Stimulated activated naive CD8-positive, alpha-beta T cell treated with anti-CD3 and anti-CD28 coated beads, Interleukin-15, amount 100 ng/mL, for 72 hours (primary cell): Measurements from ENCODE around the gene TANC1.

Experiments used
- ATAC-seq: fragments of 150-1000 bp; cut with Tn5 transposase; 2 replicates; pipeline ENCODE4 v1.10.0; 2021; ENCODE audit warnings: mild to moderate bottlenecking, moderate library complexity
- DNase-seq, 2 donors: peaks; one replicate each; pipeline ENCODE4 v3.0.0; 2021 to 2022
- H3K27ac Mint-ChIP-seq, 2 donors: one replicate each; pipeline ENCODE4 v1.8.0; 2022; ENCODE audit warnings: mild to moderate bottlenecking in 2 of 2, mixed read lengths in 2 of 2, moderate library complexity in 2 of 2
- H3K27me3 Mint-ChIP-seq: one replicate; pipeline ENCODE4 v1.8.0; 2022; ENCODE audit warnings: mixed read lengths
- H3K4me1 Mint-ChIP-seq: one replicate; pipeline ENCODE4 v1.8.0; 2022; ENCODE audit warnings: mild to moderate bottlenecking, mixed read lengths
- H3K4me3 Mint-ChIP-seq, 2 donors: one replicate each; pipeline ENCODE4 v1.8.0; 2022; ENCODE audit warnings: mild to moderate bottlenecking in 2 of 2, mixed read lengths in 2 of 2, moderate library complexity in 1 of 2
- H3K9me3 Mint-ChIP-seq, 2 donors: one replicate each; pipeline ENCODE4 v1.8.0; 2022; ENCODE audit warnings: mixed read lengths in 2 of 2

TANC1 gene

GRCh38 chr2:159160412-159160811, 192.0 kb downstream of the TANC1 start:
- Mint-ChIP-seq H3K27me3 (no peaks in the 10 kb centered on the region), H3K9me3 (no peaks in the 10 kb centered on the region), H3K4me1 (peaks cover 17% of the 10 kb centered on the region), H3K4me3 (no peak overlapping the region), H3K27ac (no peak overlapping the region)
- DNase-seq = no peak
- no peak for ATAC-seq

GRCh38 chr2:159160954-159161353, 192.5 kb downstream of the TANC1 start:
- no peak for DNase-seq
- peak; percentile 18 for ATAC-seq
- Mint-ChIP-seq H3K9me3 (no peaks in the 10 kb centered on the region), H3K4me3 (no peak overlapping the region), H3K27me3 (no peaks in the 10 kb centered on the region), H3K4me1 (peaks cover 17% of the 10 kb centered on the region), H3K27ac (peak overlapping the region in 1 of 2 donors; percentile 92)

GRCh38 chr2:159163930-159164329, 195.5 kb downstream of the TANC1 start:
- ATAC-seq (no peak), DNase-seq (no peak)
- H3K27me3 Mint-ChIP-seq = no peaks in the 10 kb centered on the region
- peaks cover 0 to 7% of the 10 kb centered on the region in 2 donors for H3K9me3 Mint-ChIP-seq
- no peak overlapping the region for H3K4me3 Mint-ChIP-seq
- peaks cover 8% of the 10 kb centered on the region for H3K4me1 Mint-ChIP-seq
- no peak overlapping the region for H3K27ac Mint-ChIP-seq

- ATAC-seq = no peak
Observed at GRCh38 chr2:159164457-159164911, 196.0 kb downstream of the TANC1 start.

GRCh38 chr2:159165048-159165447, 196.6 kb downstream of the TANC1 start:
- no peak overlapping the region for H3K4me3 Mint-ChIP-seq
- H3K9me3 Mint-ChIP-seq = peaks cover 0 to 7% of the 10 kb centered on the region in 2 donors
- H3K27ac Mint-ChIP-seq = no peak overlapping the region
- ATAC-seq (no peak), DNase-seq (no peak)
- no peaks in the 10 kb centered on the region for H3K27me3 Mint-ChIP-seq
- H3K4me1 Mint-ChIP-seq = peaks cover 8% of the 10 kb centered on the region

More at GRCh38 chr2:159164457-159164911, 196.0 kb downstream of the TANC1 start:
- DNase-seq = no peak
- peaks cover 8% of the 10 kb centered on the region for H3K4me1 Mint-ChIP-seq
- no peak overlapping the region for H3K4me3 Mint-ChIP-seq
- peaks cover 0 to 7% of the 10 kb centered on the region in 2 donors for H3K9me3 Mint-ChIP-seq
- no peaks in the 10 kb centered on the region for H3K27me3 Mint-ChIP-seq
- H3K27ac Mint-ChIP-seq = no peak overlapping the region

GRCh38 chr2:159168707-159169106, 200.3 kb downstream of the TANC1 start:
- Mint-ChIP-seq H3K9me3 (peaks cover 0 to 7% of the 10 kb centered on the region in 2 donors), H3K27me3 (no peaks in the 10 kb centered on the region), H3K27ac (no peak overlapping the region), H3K4me3 (no peak overlapping the region), H3K4me1 (no peaks in the 10 kb centered on the region)
- ATAC-seq = no peak
- no peak for DNase-seq

- H3K27me3 Mint-ChIP-seq = no peaks in the 10 kb centered on the region
- no peak for ATAC-seq
Observed at GRCh38 chr2:159169187-159169586, 200.7 kb downstream of the TANC1 start.

GRCh38 chr2:159172403-159172802, 204.0 kb downstream of the TANC1 start:
- Mint-ChIP-seq H3K27ac (no peak overlapping the region), H3K9me3 (peaks cover 0 to under 1% of the 10 kb centered on the region in 2 donors), H3K27me3 (no peaks in the 10 kb centered on the region), H3K4me3 (no peak overlapping the region), H3K4me1 (no peaks in the 10 kb centered on the region)
- DNase-seq (no peak), ATAC-seq (no peak)

More at GRCh38 chr2:159169187-159169586, 200.7 kb downstream of the TANC1 start:
- no peak for DNase-seq
- H3K9me3 Mint-ChIP-seq = peaks cover 0 to 7% of the 10 kb centered on the region in 2 donors
- H3K4me1 Mint-ChIP-seq = no peaks in the 10 kb centered on the region
- H3K27ac Mint-ChIP-seq = no peak overlapping the region
- H3K4me3 Mint-ChIP-seq = no peak overlapping the region

- no peak overlapping the region for H3K4me3 Mint-ChIP-seq
- DNase-seq (no peak), ATAC-seq (no peak)
- no peaks in the 10 kb centered on the region for H3K9me3 Mint-ChIP-seq
- H3K27ac Mint-ChIP-seq = no peak overlapping the region
- H3K27me3 Mint-ChIP-seq = no peaks in the 10 kb centered on the region
- no peaks in the 10 kb centered on the region for H3K4me1 Mint-ChIP-seq
Observed at GRCh38 chr2:159174759-159175158, 206.3 kb downstream of the TANC1 start.

- no peak overlapping the region for H3K27ac Mint-ChIP-seq
- no peak for ATAC-seq
Observed at GRCh38 chr2:159175182-159175581, 206.7 kb downstream of the TANC1 start.

GRCh38 chr2:159175927-159176326, 207.5 kb downstream of the TANC1 start:
- no peak overlapping the region for H3K27ac Mint-ChIP-seq
- H3K9me3 Mint-ChIP-seq = no peaks in the 10 kb centered on the region
- no peak overlapping the region for H3K4me3 Mint-ChIP-seq
- no peak for DNase-seq
- H3K4me1 Mint-ChIP-seq = peaks cover 5% of the 10 kb centered on the region
- no peaks in the 10 kb centered on the region for H3K27me3 Mint-ChIP-seq
- ATAC-seq = no peak

More at GRCh38 chr2:159175182-159175581, 206.7 kb downstream of the TANC1 start:
- no peaks in the 10 kb centered on the region for H3K27me3 Mint-ChIP-seq
- H3K4me3 Mint-ChIP-seq = no peak overlapping the region
- no peak for DNase-seq
- peaks cover 2% of the 10 kb centered on the region for H3K4me1 Mint-ChIP-seq
- no peaks in the 10 kb centered on the region for H3K9me3 Mint-ChIP-seq

GRCh38 chr2:159176555-159176954, 208.1 kb downstream of the TANC1 start:
- no peaks in the 10 kb centered on the region for H3K9me3 Mint-ChIP-seq
- ATAC-seq (no peak), DNase-seq (no peak)
- H3K27ac Mint-ChIP-seq = no peak overlapping the region
- H3K4me3 Mint-ChIP-seq = no peak overlapping the region
- H3K27me3 Mint-ChIP-seq = no peaks in the 10 kb centered on the region
- H3K4me1 Mint-ChIP-seq = peaks cover 5% of the 10 kb centered on the region

- ATAC-seq (no peak), DNase-seq (no peak)
- no peaks in the 10 kb centered on the region for H3K27me3 Mint-ChIP-seq
- no peaks in the 10 kb centered on the region for H3K9me3 Mint-ChIP-seq
- no peak overlapping the region for H3K27ac Mint-ChIP-seq
- no peak overlapping the region for H3K4me3 Mint-ChIP-seq
- H3K4me1 Mint-ChIP-seq = peaks cover 5% of the 10 kb centered on the region
Observed at GRCh38 chr2:159177357-159177756, 208.9 kb downstream of the TANC1 start.

- no peak overlapping the region for H3K4me3 Mint-ChIP-seq
- no peaks in the 10 kb centered on the region for H3K27me3 Mint-ChIP-seq
- ATAC-seq (no peak), DNase-seq (no peak)
- H3K9me3 Mint-ChIP-seq = no peaks in the 10 kb centered on the region
- H3K27ac Mint-ChIP-seq = no peak overlapping the region
- peaks cover 5% of the 10 kb centered on the region for H3K4me1 Mint-ChIP-seq
Observed at GRCh38 chr2:159177957-159178356, 209.5 kb downstream of the TANC1 start.

GRCh38 chr2:159179096-159179495, 210.7 kb downstream of the TANC1 start:
- H3K4me1 Mint-ChIP-seq = peaks cover 5% of the 10 kb centered on the region
- H3K27me3 Mint-ChIP-seq = no peaks in the 10 kb centered on the region
- H3K9me3 Mint-ChIP-seq = no peaks in the 10 kb centered on the region
- ATAC-seq = no peak
- no peak for DNase-seq
- H3K27ac Mint-ChIP-seq = no peak overlapping the region
- H3K4me3 Mint-ChIP-seq = no peak overlapping the region

GRCh38 chr2:159179696-159180095, 211.3 kb downstream of the TANC1 start:
- Mint-ChIP-seq H3K27me3 (no peaks in the 10 kb centered on the region), H3K4me3 (no peak overlapping the region), H3K4me1 (peaks cover 5% of the 10 kb centered on the region), H3K9me3 (no peaks in the 10 kb centered on the region), H3K27ac (no peak overlapping the region)
- no peak for ATAC-seq
- DNase-seq = no peak

GRCh38 chr2:159183346-159183745, 214.9 kb downstream of the TANC1 start:
- DNase-seq (no peak), ATAC-seq (no peak)
- Mint-ChIP-seq H3K27me3 (no peaks in the 10 kb centered on the region), H3K9me3 (no peaks in the 10 kb centered on the region), H3K4me3 (no peak overlapping the region), H3K4me1 (peaks cover 13% of the 10 kb centered on the region), H3K27ac (no peak overlapping the region)
